ENCODE results near the gene NEK1. TPM values are rescaled to one million over a fixed set of nuclear protein-coding genes. Genes with fewer than 3 reads are reported as not detected.

Gene NEK1
- polyA plus RNA-seq, 4 donors, result 2.7 to 8.1 (median 3.6) TPM

GRCh38 chr4:169384779-169385178, 227.6 kb downstream of the NEK1 start:
- Histone ChIP-seq H3K27ac (ENCODE audit: low read depth in 1 of 3, low read length in 2 of 3) (no peak overlapping the region), H3K9me3 (ENCODE audit: control insufficient read depth in 2 of 2, insufficient read depth in 1 of 2, low read depth in 1 of 2, low read length in 1 of 2) (peaks cover 0 to 3% of the 10 kb centered on the region in 2 donors), H3K27me3 (ENCODE audit: control insufficient read depth in 3 of 3, insufficient read depth in 3 of 3, low read length in 3 of 3) (no peaks in the 10 kb centered on the region), H3K4me1 (ENCODE audit: control insufficient read depth in 3 of 3, insufficient read depth in 2 of 3, low read depth in 1 of 3, low read length in 2 of 3) (no peaks in the 10 kb centered on the region), H3K4me3 (ENCODE audit: low read depth in 1 of 3, low read length in 3 of 3) (no peak overlapping the region), H3K36me3 (ENCODE audit: control insufficient read depth in 3 of 3, insufficient read depth in 2 of 3, low read depth in 1 of 3, low read length in 3 of 3) (no peaks in the 10 kb centered on the region)
- 83 to 88% (median 84%) methylated on average over 3 of the region's 3 CpGs for WGBS, 3 donors
- DNase-seq (no peak), FAIRE-seq (no peak)

GRCh38 chr4:169383724-169384123, 228.7 kb downstream of the NEK1 start:
- 87 to 88% (median 88%) methylated on average over 3 of the region's 3 CpGs for WGBS, 3 donors
- no peaks in the 10 kb centered on the region for H3K27me3 ChIP-seq (ENCODE audit: control insufficient read depth in 3 of 3, insufficient read depth in 3 of 3, low read length in 3 of 3)
- no peak overlapping the region for H3K27ac ChIP-seq (ENCODE audit: low read depth in 1 of 3, low read length in 2 of 3)
- H3K36me3 ChIP-seq (ENCODE audit: control insufficient read depth in 3 of 3, insufficient read depth in 2 of 3, low read depth in 1 of 3, low read length in 3 of 3), result no peaks in the 10 kb centered on the region
- no peak overlapping the region for H3K4me3 ChIP-seq (ENCODE audit: low read depth in 1 of 3, low read length in 3 of 3)
- H3K4me1 ChIP-seq (ENCODE audit: control insufficient read depth in 3 of 3, insufficient read depth in 2 of 3, low read depth in 1 of 3, low read length in 2 of 3), result no peaks in the 10 kb centered on the region
- FAIRE-seq, result no peak
- H3K9me3 ChIP-seq (ENCODE audit: control insufficient read depth in 2 of 2, insufficient read depth in 1 of 2, low read depth in 1 of 2, low read length in 1 of 2), result peaks cover 0 to 5% of the 10 kb centered on the region in 2 donors
- no peak for DNase-seq

- Histone ChIP-seq H3K9me3 (ENCODE audit: control insufficient read depth in 2 of 2, insufficient read depth in 1 of 2, low read depth in 1 of 2, low read length in 1 of 2) (peaks cover 2 to 26% of the 10 kb centered on the region in 2 donors), H3K27me3 (ENCODE audit: control insufficient read depth in 3 of 3, insufficient read depth in 3 of 3, low read length in 3 of 3) (no peaks in the 10 kb centered on the region), H3K4me1 (ENCODE audit: control insufficient read depth in 3 of 3, insufficient read depth in 2 of 3, low read depth in 1 of 3, low read length in 2 of 3) (no peaks in the 10 kb centered on the region), H3K4me3 (ENCODE audit: low read depth in 1 of 3, low read length in 3 of 3) (no peak overlapping the region), H3K36me3 (ENCODE audit: control insufficient read depth in 3 of 3, insufficient read depth in 2 of 3, low read depth in 1 of 3, low read length in 3 of 3) (no peaks in the 10 kb centered on the region), H3K27ac (ENCODE audit: low read depth in 1 of 3, low read length in 2 of 3) (no peak overlapping the region)
- no peak for FAIRE-seq
- DNase-seq, result no peak
These were observed 232.7 kb downstream of the NEK1 start for GRCh38 chr4:169379688-169380087.

- Histone ChIP-seq H3K36me3 (ENCODE audit: control insufficient read depth in 3 of 3, insufficient read depth in 2 of 3, low read depth in 1 of 3, low read length in 3 of 3) (no peaks in the 10 kb centered on the region), H3K27me3 (ENCODE audit: control insufficient read depth in 3 of 3, insufficient read depth in 3 of 3, low read length in 3 of 3) (no peaks in the 10 kb centered on the region), H3K4me3 (ENCODE audit: low read depth in 1 of 3, low read length in 3 of 3) (no peak overlapping the region), H3K9me3 (ENCODE audit: control insufficient read depth in 2 of 2, insufficient read depth in 1 of 2, low read depth in 1 of 2, low read length in 1 of 2) (peaks cover 2 to 26% of the 10 kb centered on the region in 2 donors), H3K4me1 (ENCODE audit: control insufficient read depth in 3 of 3, insufficient read depth in 2 of 3, low read depth in 1 of 3, low read length in 2 of 3) (no peaks in the 10 kb centered on the region), H3K27ac (ENCODE audit: low read depth in 1 of 3, low read length in 2 of 3) (no peak overlapping the region)
- FAIRE-seq (no peak), DNase-seq (no peak)
These were observed 235.0 kb downstream of the NEK1 start for GRCh38 chr4:169377367-169377766.

GRCh38 chr4:169376421-169376820, 236.0 kb downstream of the NEK1 start:
- WGBS, 3 donors, result 54 to 83% (median 82%) methylated on average over 1 of the region's 1 CpG
- no peaks in the 10 kb centered on the region for H3K4me1 ChIP-seq (ENCODE audit: control insufficient read depth in 3 of 3, insufficient read depth in 2 of 3, low read depth in 1 of 3, low read length in 2 of 3)
- no peak overlapping the region for H3K4me3 ChIP-seq (ENCODE audit: low read depth in 1 of 3, low read length in 3 of 3)
- FAIRE-seq (no peak), DNase-seq (no peak)
- no peak overlapping the region for H3K27ac ChIP-seq (ENCODE audit: low read depth in 1 of 3, low read length in 2 of 3)
- H3K9me3 ChIP-seq (ENCODE audit: control insufficient read depth in 2 of 2, insufficient read depth in 1 of 2, low read depth in 1 of 2, low read length in 1 of 2), result peaks cover 2 to 26% of the 10 kb centered on the region in 2 donors
- no peaks in the 10 kb centered on the region for H3K27me3 ChIP-seq (ENCODE audit: control insufficient read depth in 3 of 3, insufficient read depth in 3 of 3, low read length in 3 of 3)
- no peaks in the 10 kb centered on the region for H3K36me3 ChIP-seq (ENCODE audit: control insufficient read depth in 3 of 3, insufficient read depth in 2 of 3, low read depth in 1 of 3, low read length in 3 of 3)

- Histone ChIP-seq H3K9me3 (ENCODE audit: control insufficient read depth in 2 of 2, insufficient read depth in 1 of 2, low read depth in 1 of 2, low read length in 1 of 2) (peaks cover 2 to 23% of the 10 kb centered on the region in 2 donors), H3K27me3 (ENCODE audit: control insufficient read depth in 3 of 3, insufficient read depth in 3 of 3, low read length in 3 of 3) (no peaks in the 10 kb centered on the region), H3K36me3 (ENCODE audit: control insufficient read depth in 3 of 3, insufficient read depth in 2 of 3, low read depth in 1 of 3, low read length in 3 of 3) (no peaks in the 10 kb centered on the region), H3K4me3 (ENCODE audit: low read depth in 1 of 3, low read length in 3 of 3) (no peak overlapping the region), H3K27ac (ENCODE audit: low read depth in 1 of 3, low read length in 2 of 3) (no peak overlapping the region), H3K4me1 (ENCODE audit: control insufficient read depth in 3 of 3, insufficient read depth in 2 of 3, low read depth in 1 of 3, low read length in 2 of 3) (no peaks in the 10 kb centered on the region)
- WGBS, 3 donors, result 86 to 90% (median 86%) methylated on average over 2 of the region's 2 CpGs
- FAIRE-seq (no peak), DNase-seq (no peak)
These were observed 239.6 kb downstream of the NEK1 start for GRCh38 chr4:169372791-169373190.

GRCh38 chr4:169369634-169370033, 242.7 kb downstream of the NEK1 start:
- Histone ChIP-seq H3K4me1 (ENCODE audit: control insufficient read depth in 3 of 3, insufficient read depth in 2 of 3, low read depth in 1 of 3, low read length in 2 of 3) (no peaks in the 10 kb centered on the region), H3K36me3 (ENCODE audit: control insufficient read depth in 3 of 3, insufficient read depth in 2 of 3, low read depth in 1 of 3, low read length in 3 of 3) (no peaks in the 10 kb centered on the region), H3K27ac (ENCODE audit: low read depth in 1 of 3, low read length in 2 of 3) (no peak overlapping the region), H3K4me3 (ENCODE audit: low read depth in 1 of 3, low read length in 3 of 3) (no peak overlapping the region), H3K27me3 (ENCODE audit: control insufficient read depth in 3 of 3, insufficient read depth in 3 of 3, low read length in 3 of 3) (no peaks in the 10 kb centered on the region), H3K9me3 (ENCODE audit: control insufficient read depth in 2 of 2, insufficient read depth in 1 of 2, low read depth in 1 of 2, low read length in 1 of 2) (peaks cover 0 to 13% of the 10 kb centered on the region in 2 donors)
- 88 to 92% (median 91%) methylated on average over 6 of the region's 6 CpGs for WGBS, 3 donors
- DNase-seq, result no peak
- no peak for FAIRE-seq

- no peaks in the 10 kb centered on the region for H3K27me3 ChIP-seq (ENCODE audit: control insufficient read depth in 3 of 3, insufficient read depth in 3 of 3, low read length in 3 of 3)
- FAIRE-seq (no peak), DNase-seq (no peak)
- H3K36me3 ChIP-seq (ENCODE audit: control insufficient read depth in 3 of 3, insufficient read depth in 2 of 3, low read depth in 1 of 3, low read length in 3 of 3), result no peaks in the 10 kb centered on the region
- H3K9me3 ChIP-seq (ENCODE audit: control insufficient read depth in 2 of 2, insufficient read depth in 1 of 2, low read depth in 1 of 2, low read length in 1 of 2), result peaks cover 0 to 13% of the 10 kb centered on the region in 2 donors
- no peak overlapping the region for H3K4me3 ChIP-seq (ENCODE audit: low read depth in 1 of 3, low read length in 3 of 3)
- H3K27ac ChIP-seq (ENCODE audit: low read depth in 1 of 3, low read length in 2 of 3), result no peak overlapping the region
- H3K4me1 ChIP-seq (ENCODE audit: control insufficient read depth in 3 of 3, insufficient read depth in 2 of 3, low read depth in 1 of 3, low read length in 2 of 3), result no peaks in the 10 kb centered on the region
These were observed 244.6 kb downstream of the NEK1 start for GRCh38 chr4:169367826-169368225.

- Histone ChIP-seq H3K9me3 (ENCODE audit: control insufficient read depth in 2 of 2, insufficient read depth in 1 of 2, low read depth in 1 of 2, low read length in 1 of 2) (peaks cover 0 to 13% of the 10 kb centered on the region in 2 donors), H3K36me3 (ENCODE audit: control insufficient read depth in 3 of 3, insufficient read depth in 2 of 3, low read depth in 1 of 3, low read length in 3 of 3) (no peaks in the 10 kb centered on the region), H3K27ac (ENCODE audit: low read depth in 1 of 3, low read length in 2 of 3) (no peak overlapping the region), H3K4me1 (ENCODE audit: control insufficient read depth in 3 of 3, insufficient read depth in 2 of 3, low read depth in 1 of 3, low read length in 2 of 3) (no peaks in the 10 kb centered on the region), H3K27me3 (ENCODE audit: control insufficient read depth in 3 of 3, insufficient read depth in 3 of 3, low read length in 3 of 3) (no peaks in the 10 kb centered on the region), H3K4me3 (ENCODE audit: low read depth in 1 of 3, low read length in 3 of 3) (no peak overlapping the region)
- 95 to 97% (median 95%) methylated on average over 5 of the region's 5 CpGs for WGBS, 3 donors
- DNase-seq (no peak), FAIRE-seq (no peak)
These were observed 245.6 kb downstream of the NEK1 start for GRCh38 chr4:169366821-169367220.
